ENCODE results near the gene GMDS. TPM values are rescaled to one million over a fixed set of nuclear protein-coding genes. Genes with fewer than 3 reads are reported as not detected.

GMDS gene
- total RNA-seq, 6 experiments from 2014 or later, result 13.2 to 18.0 (median 14.7) TPM

DNA sequence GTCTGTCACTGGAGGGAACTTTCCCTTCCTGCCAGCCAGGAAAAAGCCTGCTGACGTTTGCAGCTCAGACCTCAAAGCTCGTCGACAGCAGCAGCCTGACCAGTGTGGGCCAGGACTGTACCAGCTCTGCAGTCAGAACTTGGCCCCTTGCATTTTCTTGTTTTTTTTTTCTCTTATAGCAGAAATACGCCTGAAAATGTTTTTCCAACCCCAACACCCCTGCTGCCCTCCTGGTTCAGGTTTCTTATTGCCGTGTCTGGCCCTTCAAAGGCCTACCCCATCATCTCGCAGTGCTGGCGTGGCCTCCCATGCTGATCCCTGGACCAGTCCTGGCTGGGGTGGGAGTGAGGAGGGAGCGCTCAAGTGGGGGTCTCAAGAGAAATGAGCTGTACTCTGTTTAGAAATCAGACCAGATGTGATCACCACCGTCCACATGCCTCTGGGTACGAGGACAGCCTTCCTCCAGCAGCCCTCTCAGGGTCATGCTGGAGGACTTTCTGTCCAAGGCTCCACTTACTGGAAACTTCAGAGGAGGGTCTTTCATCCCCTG lies 466.6 kb downstream of the GMDS start:
- no peak overlapping the region for H3K27ac Mint-ChIP-seq

DNA sequence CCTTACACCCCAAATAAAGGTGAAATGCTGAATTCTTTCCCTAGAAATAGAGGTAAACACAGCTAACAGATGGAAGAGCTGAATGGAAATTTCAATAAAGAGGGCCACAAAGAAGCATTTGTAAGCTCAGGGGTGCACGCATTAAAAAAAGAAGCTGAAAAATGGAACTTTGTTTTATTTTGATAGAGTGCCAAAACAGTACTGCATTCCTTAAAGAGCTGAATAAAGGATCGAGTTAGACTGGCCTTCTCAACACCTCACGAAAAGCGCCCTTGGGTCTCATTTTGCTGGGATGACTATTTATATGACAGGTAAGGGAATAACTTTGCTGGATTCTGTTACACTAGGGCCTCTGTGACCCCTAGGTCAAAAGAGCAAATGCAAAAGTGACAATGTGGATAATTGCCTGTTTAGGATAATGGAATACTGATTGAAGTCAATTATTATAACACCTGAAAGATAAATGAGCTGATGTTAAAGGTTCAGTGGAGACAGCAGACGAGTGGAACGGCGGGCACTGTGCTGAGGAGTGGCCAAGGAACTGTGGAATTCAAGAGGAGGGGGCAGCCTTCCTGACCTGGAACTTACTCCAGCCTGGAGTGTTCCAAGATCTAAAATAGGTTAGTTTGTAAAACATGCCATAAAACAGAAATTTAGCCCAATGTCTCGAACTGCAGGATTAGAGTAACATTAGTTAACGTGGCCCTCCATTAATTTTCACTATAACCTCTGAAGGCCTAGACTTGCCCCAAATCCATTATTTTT lies 467.3 kb downstream of the GMDS start:
- Mint-ChIP-seq H3K9me3 (no peaks in the 10 kb centered on the region), H3K4me1 (ENCODE audit: low read depth) (peaks cover 16% of the 10 kb centered on the region), H3K4me3 (no peak overlapping the region), H3K27ac (no peak overlapping the region), H3K27me3 (ENCODE audit: insufficient read depth) (no peaks in the 10 kb centered on the region; the same call in 1 of the 2 replicates), H3K36me3 (ENCODE audit: low read depth) (no peaks in the 10 kb centered on the region)
- no peak for DNase-seq
- TF ChIP-seq, protein P1, sequence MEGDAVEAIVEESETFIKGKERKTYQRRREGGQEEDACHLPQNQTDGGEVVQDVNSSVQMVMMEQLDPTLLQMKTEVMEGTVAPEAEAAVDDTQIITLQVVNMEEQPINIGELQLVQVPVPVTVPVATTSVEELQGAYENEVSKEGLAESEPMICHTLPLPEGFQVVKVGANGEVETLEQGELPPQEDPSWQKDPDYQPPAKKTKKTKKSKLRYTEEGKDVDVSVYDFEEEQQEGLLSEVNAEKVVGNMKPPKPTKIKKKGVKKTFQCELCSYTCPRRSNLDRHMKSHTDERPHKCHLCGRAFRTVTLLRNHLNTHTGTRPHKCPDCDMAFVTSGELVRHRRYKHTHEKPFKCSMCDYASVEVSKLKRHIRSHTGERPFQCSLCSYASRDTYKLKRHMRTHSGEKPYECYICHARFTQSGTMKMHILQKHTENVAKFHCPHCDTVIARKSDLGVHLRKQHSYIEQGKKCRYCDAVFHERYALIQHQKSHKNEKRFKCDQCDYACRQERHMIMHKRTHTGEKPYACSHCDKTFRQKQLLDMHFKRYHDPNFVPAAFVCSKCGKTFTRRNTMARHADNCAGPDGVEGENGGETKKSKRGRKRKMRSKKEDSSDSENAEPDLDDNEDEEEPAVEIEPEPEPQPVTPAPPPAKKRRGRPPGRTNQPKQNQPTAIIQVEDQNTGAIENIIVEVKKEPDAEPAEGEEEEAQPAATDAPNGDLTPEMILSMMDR (IDR thresholded peaks at IDR 0.05), result no peak

More for the DNA sequence above, 466.6 kb downstream of the GMDS start:
- H3K36me3 Mint-ChIP-seq (ENCODE audit: low read depth), result no peaks in the 10 kb centered on the region
- no peaks in the 10 kb centered on the region; the same call in 1 of the 2 replicates for H3K27me3 Mint-ChIP-seq (ENCODE audit: insufficient read depth)
- no peak for DNase-seq
- H3K4me3 Mint-ChIP-seq, result no peak overlapping the region
- TF ChIP-seq, protein P1 (IDR thresholded peaks at IDR 0.05), result no peak
- H3K9me3 Mint-ChIP-seq, result no peaks in the 10 kb centered on the region
- peaks cover 11% of the 10 kb centered on the region for H3K4me1 Mint-ChIP-seq (ENCODE audit: low read depth)

DNA sequence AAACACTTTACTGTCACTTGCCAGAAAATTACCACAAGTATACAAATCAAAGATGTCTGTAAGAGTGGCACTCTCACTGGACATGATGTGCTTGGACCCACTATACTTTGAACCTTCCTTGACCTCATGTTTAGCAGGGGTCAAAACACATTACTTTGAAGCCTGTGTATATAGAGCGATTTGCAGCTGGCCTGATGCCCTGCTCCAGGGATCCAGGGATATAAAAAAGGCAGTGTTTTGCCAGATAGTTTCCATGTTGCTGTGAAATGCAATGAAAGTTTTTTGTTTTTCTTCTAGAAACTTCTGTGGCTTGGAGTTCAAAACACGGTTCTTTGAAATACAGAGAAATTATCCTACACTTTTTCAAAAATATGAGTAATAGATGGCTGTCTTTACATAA lies 470.0 kb downstream of the GMDS start:
- no peaks in the 10 kb centered on the region for H3K9me3 Mint-ChIP-seq
- H3K4me1 Mint-ChIP-seq (ENCODE audit: low read depth), result peaks cover 32% of the 10 kb centered on the region
- H3K36me3 Mint-ChIP-seq (ENCODE audit: low read depth), result no peaks in the 10 kb centered on the region
- H3K4me3 Mint-ChIP-seq, result no peak overlapping the region
- no peak for DNase-seq
- TF ChIP-seq, protein P1 (IDR thresholded peaks at IDR 0.05), result no peak
- H3K27me3 Mint-ChIP-seq (ENCODE audit: insufficient read depth), result no peaks in the 10 kb centered on the region; the same call in 1 of the 2 replicates
- H3K27ac Mint-ChIP-seq, result no peak overlapping the region

DNA sequence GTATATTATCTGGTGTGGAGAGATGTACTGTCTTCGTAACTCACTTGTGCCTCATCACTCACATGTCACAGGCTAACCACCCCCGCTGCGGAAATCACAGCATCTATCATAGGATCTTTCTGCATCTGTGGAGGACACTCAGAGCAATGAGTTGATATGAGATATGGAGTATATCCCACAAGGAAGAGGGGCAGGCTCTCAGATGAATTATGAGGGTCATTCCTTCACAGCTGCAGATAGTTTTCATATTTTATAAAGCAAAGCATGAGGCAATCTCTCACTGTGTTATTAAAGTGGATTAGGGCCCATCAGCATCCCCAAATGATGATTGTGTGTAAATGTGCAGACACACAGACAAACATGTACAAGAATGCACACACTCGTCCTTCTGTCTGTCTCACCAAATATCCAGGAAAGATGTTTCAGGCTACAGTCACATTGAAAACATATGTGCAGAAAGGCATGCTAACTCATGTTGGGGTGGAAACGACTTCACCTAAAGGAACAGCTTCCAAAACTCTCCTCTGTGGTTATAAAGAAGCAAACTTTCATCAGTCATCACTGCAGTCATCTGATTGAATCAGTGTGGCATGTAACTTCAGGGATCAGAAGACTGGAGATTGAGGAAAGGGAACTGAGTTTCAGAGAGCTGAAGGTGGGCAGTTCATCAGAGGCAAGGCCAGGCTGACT lies 471.0 kb downstream of the GMDS start:
- TF ChIP-seq, protein P1 (IDR thresholded peaks at IDR 0.05), result no peak
- Mint-ChIP-seq H3K9me3 (no peaks in the 10 kb centered on the region), H3K4me3 (no peak overlapping the region), H3K36me3 (ENCODE audit: low read depth) (no peaks in the 10 kb centered on the region), H3K27me3 (ENCODE audit: insufficient read depth) (peaks cover 2% of the 10 kb centered on the region; the same call in 1 of the 2 replicates), H3K27ac (no peak overlapping the region), H3K4me1 (ENCODE audit: low read depth) (peaks cover 38% of the 10 kb centered on the region)
- DNase-seq, result no peak

DNA sequence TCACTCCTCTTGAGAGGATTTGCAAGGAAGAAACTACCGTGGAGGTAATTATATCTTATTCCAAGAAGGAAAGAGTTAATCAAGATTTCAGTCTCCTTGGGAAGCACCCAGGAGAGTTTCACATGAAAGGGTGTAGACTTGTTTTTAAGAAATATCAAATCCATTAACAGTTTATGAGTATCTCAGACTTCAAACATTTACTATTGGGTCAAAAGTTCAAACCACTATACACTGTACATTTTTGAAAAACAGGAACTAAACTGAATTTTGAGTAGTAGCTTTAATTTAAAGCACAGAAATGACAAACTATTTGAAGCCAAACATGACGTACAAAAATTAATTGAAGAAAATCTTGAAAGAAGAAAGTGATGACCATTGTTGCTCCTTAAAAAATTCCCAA lies 471.7 kb downstream of the GMDS start:
- Mint-ChIP-seq H3K4me3 (no peak overlapping the region), H3K27ac (no peak overlapping the region), H3K27me3 (ENCODE audit: insufficient read depth) (peaks cover 2% of the 10 kb centered on the region; the same call in 1 of the 2 replicates), H3K9me3 (no peaks in the 10 kb centered on the region), H3K4me1 (ENCODE audit: low read depth) (peaks cover 38% of the 10 kb centered on the region), H3K36me3 (ENCODE audit: low read depth) (no peaks in the 10 kb centered on the region)
- no peak for DNase-seq
- TF ChIP-seq, protein P1 (IDR thresholded peaks at IDR 0.05), result no peak
